GM19238 (cell line): ENCODE measurements around the gene DRAP1.
A peak's percentile ranks its signal among the peaks of the same experiment; 100 is the strongest.

Experiments
- DNase-seq: peaks from one replicate; pipeline ENCODE4 v3.0.0; 2011; ENCODE audit warnings: low spot score; ENCODE audit not compliant: insufficient read length

The DRAP1 gene

GRCh38 chr11:65919141-65919572, at the start of gene DRAP1:
DRAP1 (plus strand) TSS chr11:65919426; CDS start chr11:65919502, 76 bp downstream.
- DNase-seq: peak; percentile 98

DNA sequence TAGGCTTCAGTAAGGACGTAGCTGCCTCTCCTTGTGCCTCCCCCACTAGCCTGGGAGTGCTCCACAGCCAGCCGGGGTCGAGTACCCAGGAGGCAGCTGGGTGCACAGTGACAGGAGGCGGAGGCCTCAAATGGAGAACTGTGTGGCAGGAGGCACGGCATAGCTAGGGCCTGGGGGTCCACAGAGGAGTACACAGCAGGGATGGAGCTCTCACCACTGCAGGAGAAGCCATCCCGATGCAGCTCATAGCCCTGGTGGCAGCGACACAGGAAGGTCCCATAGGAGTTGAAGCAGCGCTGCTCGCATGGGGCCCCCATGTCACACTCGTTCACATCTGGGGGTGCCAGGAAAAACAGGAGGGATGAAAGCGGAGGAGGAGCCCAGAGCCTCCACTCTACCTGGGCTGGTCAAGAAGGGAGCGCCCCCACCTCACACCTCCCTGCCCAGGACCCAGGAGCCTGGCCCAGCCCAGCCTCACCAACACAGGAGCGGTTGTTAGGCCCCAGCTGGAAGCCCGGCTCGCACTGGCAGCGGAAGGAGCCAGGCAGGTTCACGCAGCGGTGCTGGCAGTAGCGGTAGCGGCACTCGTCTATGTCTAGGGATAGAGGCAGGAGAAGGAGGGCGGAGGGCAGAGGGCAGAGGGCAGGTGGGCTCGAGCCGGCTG, 49.5 kb upstream of the DRAP1 start:
- DNase-seq: no peak

GRCh38 chr11:65870307-65870658, 48.9 kb upstream of the DRAP1 start:
- DNase-seq: no peak

DNA sequence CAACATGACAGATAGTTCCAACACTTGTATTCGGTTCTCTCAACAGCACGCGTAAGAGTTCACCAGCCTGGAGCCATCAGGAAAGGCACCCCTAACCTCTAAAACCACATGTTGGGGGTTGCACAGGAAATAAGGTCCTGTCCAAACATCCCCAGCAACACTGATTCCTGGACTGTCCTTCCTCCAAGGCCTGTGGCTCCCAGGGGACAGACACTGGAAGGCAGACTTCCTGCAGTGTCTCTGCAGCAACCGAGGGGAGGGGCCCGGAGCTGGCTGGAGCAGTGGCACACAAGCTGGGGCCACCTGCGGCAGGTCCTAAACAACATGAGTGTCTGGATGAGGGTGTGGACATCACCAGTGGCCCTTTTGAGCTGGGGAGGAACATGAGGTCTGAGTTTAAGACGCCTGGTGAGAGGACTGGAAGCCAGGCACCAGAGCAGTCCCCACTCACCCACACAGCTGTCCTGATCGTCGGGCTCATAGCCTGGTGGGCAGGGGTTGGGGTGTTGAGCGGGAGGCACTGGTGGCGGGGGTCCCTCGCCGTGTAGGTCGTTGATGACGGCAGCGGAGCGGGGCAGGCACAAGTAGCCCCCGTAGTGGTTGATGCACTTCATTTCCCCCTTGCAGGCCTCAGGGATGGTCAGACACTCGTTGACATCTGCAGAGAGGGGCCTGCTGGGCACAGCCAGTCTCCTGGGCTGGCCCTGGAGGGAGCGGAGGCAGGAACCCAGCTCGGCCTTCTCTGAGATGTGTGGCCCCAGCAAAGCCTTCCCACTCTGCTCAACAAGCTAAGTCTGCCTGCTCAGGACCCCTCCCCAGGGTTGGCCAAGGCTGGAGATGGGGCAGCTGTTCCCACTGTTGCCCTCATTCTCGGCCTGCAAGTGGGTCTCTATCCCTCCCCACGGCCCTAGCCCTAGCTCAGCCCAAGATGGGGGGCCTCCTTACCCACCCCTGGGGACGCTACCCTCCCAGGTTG, 48.2 kb upstream of the DRAP1 start:
- no peak for DNase-seq

- no peak for DNase-seq
Measured at GRCh38 chr11:65871811-65872548, 47.2 kb upstream of the DRAP1 start.

DNA sequence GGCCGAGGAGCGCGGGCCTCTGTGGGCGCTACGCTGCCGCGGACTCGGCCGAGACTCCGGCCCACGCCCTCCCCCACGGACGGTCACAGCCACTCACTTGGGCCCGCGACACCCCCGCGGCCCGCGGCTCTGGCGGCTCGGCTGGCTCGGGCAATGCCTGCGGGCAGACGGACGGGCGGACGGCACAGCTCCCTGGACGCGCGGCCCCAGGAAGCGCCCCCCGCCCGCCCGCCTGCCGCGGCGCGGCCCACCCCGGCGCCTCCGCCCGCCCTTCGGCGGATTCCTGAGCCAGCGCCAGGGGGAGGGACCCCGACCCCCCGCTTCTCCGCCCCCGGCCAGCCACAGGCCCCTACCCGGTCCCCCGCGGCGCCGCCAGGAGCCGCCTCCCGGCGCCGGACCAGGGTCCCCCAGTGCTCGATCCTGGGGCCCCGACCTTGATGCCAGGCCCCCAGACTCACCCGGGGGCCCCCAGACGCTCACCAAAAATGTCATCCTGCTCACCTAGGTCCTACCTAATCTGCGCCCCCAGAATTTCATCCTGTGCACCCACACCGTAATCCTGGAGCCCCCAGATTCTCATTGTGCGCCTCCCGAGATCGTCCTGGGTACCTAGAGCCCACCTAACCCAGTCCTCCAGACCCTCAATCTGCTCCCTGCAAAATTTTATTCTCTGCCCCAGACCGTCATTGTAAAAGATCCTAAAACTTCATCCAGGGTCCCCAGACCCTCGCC, 46.5 kb upstream of the DRAP1 start, which contains the start of gene EFEMP2:
Gene EFEMP2, minus strand, starts transcription at position 215 of the 732 bp plus-strand sequence. CDS start 446 bp downstream, outside the sequence.
- no peak for DNase-seq

GRCh38 chr11:65873318-65874156, 45.7 kb upstream of the DRAP1 start:
- peak; percentile 99 for DNase-seq

DNA sequence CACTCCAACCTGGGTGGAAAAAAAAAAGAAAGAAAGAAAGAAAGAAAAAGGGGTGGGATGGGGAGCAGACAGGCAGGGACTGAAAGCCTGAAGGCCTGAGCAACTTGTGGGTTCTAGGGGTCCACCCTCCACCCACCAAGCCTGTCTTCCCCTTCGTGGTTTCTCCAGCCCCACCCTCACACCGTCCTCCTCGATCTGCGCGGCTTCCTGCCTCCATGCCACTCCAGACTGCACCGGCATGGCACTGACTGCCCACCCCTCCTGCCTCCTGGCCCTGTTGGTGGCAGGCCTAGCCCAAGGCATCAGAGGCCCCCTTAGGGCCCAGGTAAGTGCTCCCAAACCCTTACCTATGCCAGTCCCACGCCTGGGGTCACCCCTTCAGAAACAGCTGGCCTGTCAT, 39.6 kb upstream of the DRAP1 start, which contains the start of gene CTSW:
Gene CTSW, plus strand, starts transcription at position 221 of the 400 bp plus-strand sequence. Its CDS starts 18 bp downstream, at position 239.
- no peak for DNase-seq

- no peak for DNase-seq
Measured at GRCh38 chr11:65880027-65880426, 39.2 kb upstream of the DRAP1 start.

DNA sequence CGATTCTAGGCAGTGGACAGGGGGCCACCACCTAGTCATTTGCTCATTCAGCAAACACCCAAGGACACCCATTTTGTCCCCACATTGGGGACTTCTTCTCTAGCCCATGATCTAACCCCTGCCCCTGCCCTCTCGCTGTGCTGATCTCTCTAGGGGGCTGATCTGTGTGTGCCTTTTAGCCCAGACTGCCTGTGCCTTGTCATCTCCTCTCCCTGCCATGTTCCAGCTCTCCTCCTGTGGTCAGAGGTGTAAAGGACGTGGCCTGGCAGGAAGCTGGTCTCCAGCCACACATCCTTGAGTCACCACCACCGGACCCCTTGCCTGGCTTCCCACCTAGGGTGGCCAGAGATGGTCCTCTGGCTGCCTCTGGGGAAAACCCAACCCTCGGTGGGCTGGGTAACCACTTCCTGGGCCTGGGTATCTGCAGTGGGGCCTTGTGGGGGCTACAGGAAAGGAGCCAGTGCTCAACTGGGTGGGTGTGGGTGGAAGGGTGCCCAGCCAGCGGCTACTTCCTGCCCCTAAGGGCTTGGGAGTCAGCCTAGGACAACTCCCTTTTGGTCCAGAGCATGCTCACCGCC, 38.3 kb upstream of the DRAP1 start:
- DNase-seq: no peak

- DNase-seq: no peak
Measured at GRCh38 chr11:65882120-65883057, 36.8 kb upstream of the DRAP1 start.

- no peak for DNase-seq
Measured at GRCh38 chr11:65883058-65883761, 36.0 kb upstream of the DRAP1 start.

- DNase-seq: no peak
Measured at GRCh38 chr11:65883786-65884715, 35.2 kb upstream of the DRAP1 start.

- peak; percentile 85 for DNase-seq
Measured at GRCh38 chr11:65884716-65885092, 34.5 kb upstream of the DRAP1 start.

DNA sequence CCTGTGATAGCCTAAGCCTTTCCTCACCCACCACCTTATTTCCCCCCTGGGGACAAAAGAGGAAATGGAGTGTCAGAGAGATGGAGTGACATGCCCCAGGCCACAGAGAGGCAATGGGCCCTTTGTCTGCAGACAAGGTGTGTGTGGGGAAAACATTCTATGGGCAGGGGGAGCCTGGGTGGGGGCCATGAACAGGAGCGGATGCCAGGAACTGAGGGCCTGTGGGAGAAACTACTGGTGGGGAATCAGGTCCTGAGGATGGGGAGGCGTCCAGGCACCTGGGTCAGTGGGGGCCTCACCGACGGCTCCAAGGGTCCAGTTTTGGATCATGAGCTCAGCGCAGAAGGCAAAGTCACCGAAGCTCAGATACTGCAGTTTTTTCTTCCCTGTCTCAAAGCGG, 34.0 kb upstream of the DRAP1 start:
- DNase-seq: no peak

DNA sequence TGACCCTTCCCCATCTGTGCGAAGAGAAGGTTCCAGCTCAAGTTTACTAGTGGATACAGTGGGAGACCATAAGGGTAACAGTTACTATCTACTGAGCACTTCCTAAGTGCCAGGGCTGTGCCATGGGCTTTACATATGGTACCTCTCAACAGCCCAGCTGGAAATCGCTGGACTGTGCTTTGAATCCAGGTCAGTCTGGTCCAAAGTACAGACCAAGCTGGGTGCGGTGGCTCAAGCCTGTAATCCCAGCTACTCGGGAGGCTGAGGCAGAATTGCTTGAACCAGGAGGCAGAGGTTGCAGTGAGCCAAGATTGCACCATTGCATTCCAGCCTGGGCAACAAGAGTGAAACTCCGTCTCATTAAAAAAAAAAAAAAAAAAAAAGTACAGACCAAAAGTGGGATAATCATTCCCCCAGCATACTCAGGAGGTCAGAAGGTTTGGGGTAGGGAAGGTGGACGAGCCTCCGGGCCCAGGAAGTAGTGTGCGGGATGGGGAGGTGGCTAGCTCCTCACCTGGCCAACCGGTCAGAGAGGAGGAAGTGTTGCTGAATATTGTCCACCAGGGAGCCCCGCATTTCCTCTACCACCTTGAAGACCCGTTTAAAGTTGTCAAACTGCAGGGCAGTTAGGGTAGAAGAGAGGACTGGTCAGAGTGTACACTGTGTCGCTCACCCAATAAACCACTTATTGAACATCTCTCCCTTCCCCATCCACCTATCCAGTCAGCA, 33.3 kb upstream of the DRAP1 start:
- DNase-seq: no peak
